Measurements from ENCODE around the gene SLC16A10.

The SLC16A10 gene

GRCh38 chr6:111260570-111261298, 173.4 kb downstream of the SLC16A10 start:
- no peak for DNase-seq (ENCODE audit: low spot score)

GRCh38 chr6:111263837-111264236, 176.5 kb downstream of the SLC16A10 start:
- DNase-seq (ENCODE audit: low spot score): peak; percentile 72

- peak; percentile 30 for DNase-seq (ENCODE audit: low spot score)
Observed at GRCh38 chr6:111265842-111266241, 178.5 kb downstream of the SLC16A10 start.

- DNase-seq (ENCODE audit: low spot score): no peak
Observed at GRCh38 chr6:111266276-111266675, 179.0 kb downstream of the SLC16A10 start.

GRCh38 chr6:111267764-111268333, 180.5 kb downstream of the SLC16A10 start:
- DNase-seq (ENCODE audit: low spot score): no peak

GRCh38 chr6:111269401-111269970, 182.2 kb downstream of the SLC16A10 start:
- no peak for DNase-seq (ENCODE audit: low spot score)

- DNase-seq (ENCODE audit: low spot score): no peak
Observed at GRCh38 chr6:111270121-111270520, 182.8 kb downstream of the SLC16A10 start.

GRCh38 chr6:111274593-111275217, 187.4 kb downstream of the SLC16A10 start:
- no peak for DNase-seq (ENCODE audit: low spot score)

- no peak for DNase-seq (ENCODE audit: low spot score)
Observed at GRCh38 chr6:111276335-111276734, 189.0 kb downstream of the SLC16A10 start.

GRCh38 chr6:111276736-111277135, 189.4 kb downstream of the SLC16A10 start:
- no peak for DNase-seq (ENCODE audit: low spot score)

- no peak for DNase-seq (ENCODE audit: low spot score)
Observed at GRCh38 chr6:111277819-111278218, 190.5 kb downstream of the SLC16A10 start.

GRCh38 chr6:111278731-111279130, 191.4 kb downstream of the SLC16A10 start:
- no peak for DNase-seq (ENCODE audit: low spot score)

- DNase-seq (ENCODE audit: low spot score): no peak
Observed at GRCh38 chr6:111280445-111280955, 193.2 kb downstream of the SLC16A10 start.
